Astrocyte (in vitro differentiated cells and primary cell): Measurements from ENCODE around the gene KIF25. TPM values are rescaled to one million over a fixed set of nuclear protein-coding genes. Genes with fewer than 3 reads are reported as not detected.

Source experiments
- DNase-seq: peaks from one replicate; pipeline ENCODE4 v3.0.0-alpha.2; 2010; ENCODE audit warnings: low read depth
- FAIRE-seq: peaks from 2 replicates; lab custom pipeline; 2011; peaks lifted over from hg19 to GRCh38; lab: Jason Lieb, UNC
- H2AFZ ChIP-seq: 2 replicates; pipeline ENCODE4 v1.6.0; 2012; ENCODE audit warnings: low read depth, low read length, inconsistent platforms
- H3K27ac ChIP-seq: 2 replicates; pipeline ENCODE4 v1.5.1; 2011; ENCODE audit warnings: low read depth, low read length, inconsistent platforms
- H3K27me3 ChIP-seq: 2 replicates; pipeline ENCODE4 v1.6.0; 2011; ENCODE audit warnings: low read length, inconsistent platforms; ENCODE audit not compliant: insufficient read depth
- H3K36me3 ChIP-seq: 2 replicates; pipeline ENCODE4 v1.5.1; 2011; ENCODE audit warnings: low read length, inconsistent platforms; ENCODE audit not compliant: insufficient read depth
- H3K4me1 ChIP-seq: 2 replicates; pipeline ENCODE4 v1.5.1; 2011; ENCODE audit warnings: low read length, inconsistent platforms; ENCODE audit not compliant: insufficient read depth
- H3K4me2 ChIP-seq: 2 replicates; pipeline ENCODE4 v1.6.0; 2012; ENCODE audit warnings: low read length, inconsistent platforms
- H3K4me3 ChIP-seq: 2 replicates; pipeline ENCODE4 v1.5.1; 2011; ENCODE audit warnings: low read depth, mild to moderate bottlenecking, low read length, inconsistent platforms; ENCODE audit not compliant: insufficient read depth
- H3K79me2 ChIP-seq: 2 replicates; pipeline ENCODE4 v1.6.0; 2012; ENCODE audit warnings: mild to moderate bottlenecking, low read length, inconsistent platforms; ENCODE audit not compliant: insufficient read depth
- H3K9ac ChIP-seq: 2 replicates; pipeline ENCODE4 v1.6.0; 2012; ENCODE audit warnings: mild to moderate bottlenecking, low read length, inconsistent platforms
- H3K9me3 ChIP-seq: 2 replicates; pipeline ENCODE4 v1.5.1; 2012; ENCODE audit warnings: low read depth, mild to moderate bottlenecking, low read length, inconsistent platforms; ENCODE audit not compliant: insufficient read depth
- H4K20me1 ChIP-seq: 2 replicates; pipeline ENCODE4 v1.6.0; 2012; ENCODE audit warnings: low read length, inconsistent platforms; ENCODE audit not compliant: insufficient read depth
- H3K27ac Mint-ChIP-seq: one replicate; pipeline ENCODE4 v1.8.0; 2021; ENCODE audit warnings: mild to moderate bottlenecking, mixed read lengths; ENCODE audit not compliant: unreplicated experiment
- H3K27me3 Mint-ChIP-seq: one replicate; pipeline ENCODE4 v1.8.0; 2021; ENCODE audit warnings: low read depth, mixed read lengths; ENCODE audit not compliant: unreplicated experiment
- H3K36me3 Mint-ChIP-seq: one replicate; pipeline ENCODE4 v1.8.0; 2021; ENCODE audit warnings: low read depth, mixed read lengths; ENCODE audit not compliant: unreplicated experiment
- H3K4me1 Mint-ChIP-seq: one replicate; pipeline ENCODE4 v1.8.0; 2021; ENCODE audit warnings: low read depth, mixed read lengths; ENCODE audit not compliant: unreplicated experiment
- H3K4me3 Mint-ChIP-seq: one replicate; pipeline ENCODE4 v1.8.0; 2021; ENCODE audit warnings: mild to moderate bottlenecking, moderate library complexity, mixed read lengths; ENCODE audit not compliant: unreplicated experiment
- H3K9me3 Mint-ChIP-seq: one replicate; pipeline ENCODE4 v1.8.0; 2021; ENCODE audit warnings: mild to moderate bottlenecking, mixed read lengths; ENCODE audit not compliant: unreplicated experiment
- CTCF ChIP-seq: IDR thresholded peaks from 2 replicates; pipeline ENCODE4 v1.5.1; 2011; ENCODE audit warnings: low read depth, mild to moderate bottlenecking, inconsistent platforms, low read length, moderate library complexity; ENCODE audit not compliant: insufficient read depth
- EZH2 ChIP-seq: IDR thresholded peaks from 2 replicates; pipeline ENCODE4 v1.6.1; 2012; ENCODE audit warnings: mild to moderate bottlenecking, low read length, inconsistent platforms; ENCODE audit not compliant: insufficient read depth
- total RNA-seq: library from RNA; stranded (reverse); gene quantifications from 2 replicates; pipeline ENCODE4 v1.2.1, GENCODE V29; 2021

Gene KIF25
- total RNA-seq, 1 donor from 2014 or later = not detected

DNA sequence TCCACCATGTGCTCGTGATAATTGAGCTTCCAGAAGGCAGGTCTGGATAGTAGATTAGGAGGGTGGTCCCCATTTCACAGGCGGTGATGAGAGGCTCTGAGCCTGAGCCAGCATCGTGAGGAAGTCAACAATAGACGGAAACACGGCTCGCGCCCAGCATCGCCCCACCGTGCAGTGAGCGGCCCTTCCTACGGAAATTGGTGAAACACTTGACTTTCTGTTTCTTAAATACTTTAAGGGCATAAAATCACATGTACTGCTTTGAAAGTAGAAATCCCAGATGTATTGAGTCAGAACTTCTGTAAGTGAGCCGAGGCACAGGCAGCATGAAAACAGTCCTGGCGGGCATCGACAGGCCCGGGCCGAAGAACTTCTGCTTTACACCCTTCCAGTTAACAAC is 4.3 kb upstream of the KIF25 start:
- H3K79me2 ChIP-seq = no peaks in the 10 kb centered on the region
- H2AFZ ChIP-seq = no peak overlapping the region
- H3K36me3 ChIP-seq = no peaks in the 10 kb centered on the region
- H3K27ac Mint-ChIP-seq = no peak overlapping the region
- DNase-seq (no peak), FAIRE-seq (no peak)
- no peak overlapping the region for H3K4me2 ChIP-seq
- H3K9ac ChIP-seq = no peak overlapping the region
- no peak overlapping the region for H3K4me3 ChIP-seq
- no peaks in the 10 kb centered on the region for H4K20me1 ChIP-seq
- peaks cover 5% of the 10 kb centered on the region for H3K27me3 ChIP-seq
- no peaks in the 10 kb centered on the region for H3K9me3 Mint-ChIP-seq
- H3K27me3 Mint-ChIP-seq = peaks cover 19% of the 10 kb centered on the region
- H3K27ac ChIP-seq = no peak overlapping the region
- TF ChIP-seq CTCF (no peak), EZH2 (no peak)
- H3K4me1 Mint-ChIP-seq = peaks cover 4% of the 10 kb centered on the region
- H3K36me3 Mint-ChIP-seq = no peaks in the 10 kb centered on the region
- no peak overlapping the region for H3K4me3 Mint-ChIP-seq
- no peaks in the 10 kb centered on the region for H3K4me1 ChIP-seq
- no peaks in the 10 kb centered on the region for H3K9me3 ChIP-seq

GRCh38 chr6:167993831-167994230 is 3.6 kb upstream of the KIF25 start:
- Histone ChIP-seq H3K9ac (no peak overlapping the region), H3K36me3 (no peaks in the 10 kb centered on the region), H3K79me2 (no peaks in the 10 kb centered on the region), H3K4me1 (no peaks in the 10 kb centered on the region), H4K20me1 (no peaks in the 10 kb centered on the region), H3K9me3 (no peaks in the 10 kb centered on the region), H3K4me2 (no peak overlapping the region), H3K27me3 (peaks cover 9% of the 10 kb centered on the region), H3K27ac (no peak overlapping the region), H2AFZ (no peak overlapping the region), H3K4me3 (no peak overlapping the region)
- Mint-ChIP-seq H3K4me3 (no peak overlapping the region), H3K27ac (no peak overlapping the region), H3K27me3 (peaks cover 19% of the 10 kb centered on the region), H3K9me3 (no peaks in the 10 kb centered on the region), H3K36me3 (no peaks in the 10 kb centered on the region), H3K4me1 (peaks cover 4% of the 10 kb centered on the region)
- DNase-seq (no peak), FAIRE-seq (no peak)
- TF ChIP-seq EZH2 = no peak
- no peak for TF ChIP-seq CTCF

GRCh38 chr6:167995302-167995701 is 2.2 kb upstream of the KIF25 start:
- Mint-ChIP-seq H3K9me3 (no peaks in the 10 kb centered on the region), H3K4me1 (peaks cover 4% of the 10 kb centered on the region), H3K36me3 (no peaks in the 10 kb centered on the region), H3K27me3 (peaks cover 19% of the 10 kb centered on the region), H3K4me3 (no peak overlapping the region), H3K27ac (no peak overlapping the region)
- H4K20me1 ChIP-seq = no peaks in the 10 kb centered on the region
- DNase-seq (no peak), FAIRE-seq (no peak)
- H3K4me3 ChIP-seq = no peak overlapping the region
- no peaks in the 10 kb centered on the region for H3K9me3 ChIP-seq
- no peak overlapping the region for H3K9ac ChIP-seq
- H3K4me1 ChIP-seq = no peaks in the 10 kb centered on the region
- H3K4me2 ChIP-seq = no peak overlapping the region
- H3K79me2 ChIP-seq = no peaks in the 10 kb centered on the region
- H2AFZ ChIP-seq = no peak overlapping the region
- no peaks in the 10 kb centered on the region for H3K36me3 ChIP-seq
- no peak for TF ChIP-seq EZH2
- no peak for TF ChIP-seq CTCF
- H3K27ac ChIP-seq = no peak overlapping the region
- peaks cover 12% of the 10 kb centered on the region for H3K27me3 ChIP-seq
